Osteocyte (in vitro differentiated cells): Measurements from ENCODE around the gene NEDD8. TPM values are rescaled to one million over a fixed set of nuclear protein-coding genes. Genes with fewer than 3 reads are reported as not detected.

Source experiments
- DNase-seq: peaks from one replicate; pipeline ENCODE4 v3.0.0; 2021; ENCODE audit warnings: mixed read lengths; ENCODE audit not compliant: unreplicated experiment; ENCODE audit errors: extremely low spot score
- H3K27ac Mint-ChIP-seq: one replicate; pipeline ENCODE4 v1.8.0; 2021; ENCODE audit warnings: mild to moderate bottlenecking, mixed read lengths; ENCODE audit not compliant: unreplicated experiment
- H3K27me3 Mint-ChIP-seq: one replicate; pipeline ENCODE4 v1.8.0; 2021; ENCODE audit warnings: mixed read lengths; ENCODE audit not compliant: unreplicated experiment
- H3K36me3 Mint-ChIP-seq: one replicate; pipeline ENCODE4 v1.8.0; 2021; ENCODE audit warnings: mixed read lengths; ENCODE audit not compliant: unreplicated experiment
- H3K4me1 Mint-ChIP-seq: one replicate; pipeline ENCODE4 v1.8.0; 2021; ENCODE audit warnings: mixed read lengths; ENCODE audit not compliant: unreplicated experiment
- H3K4me3 Mint-ChIP-seq: one replicate; pipeline ENCODE4 v1.8.0; 2021; ENCODE audit warnings: mild to moderate bottlenecking, moderate library complexity, mixed read lengths; ENCODE audit not compliant: unreplicated experiment
- H3K9me3 Mint-ChIP-seq: one replicate; pipeline ENCODE4 v1.8.0; 2021; ENCODE audit warnings: mixed read lengths; ENCODE audit not compliant: unreplicated experiment
- total RNA-seq: library from RNA; stranded (reverse); gene quantifications from 2 replicates; pipeline ENCODE4 v1.2.1, GENCODE V29; 2021
- TF ChIP-seq, protein P1 (sequence below): fragments of 200-600 bp; sonication (generic); IDR thresholded peaks from 2 replicates; pipeline ENCODE4 v1.5.0; 2021; ENCODE audit warnings: antibody characterized with exemption, mild to moderate bottlenecking, moderate library complexity

The NEDD8 gene
- total RNA-seq, 1 donor from 2014 or later: 158 TPM

DNA sequence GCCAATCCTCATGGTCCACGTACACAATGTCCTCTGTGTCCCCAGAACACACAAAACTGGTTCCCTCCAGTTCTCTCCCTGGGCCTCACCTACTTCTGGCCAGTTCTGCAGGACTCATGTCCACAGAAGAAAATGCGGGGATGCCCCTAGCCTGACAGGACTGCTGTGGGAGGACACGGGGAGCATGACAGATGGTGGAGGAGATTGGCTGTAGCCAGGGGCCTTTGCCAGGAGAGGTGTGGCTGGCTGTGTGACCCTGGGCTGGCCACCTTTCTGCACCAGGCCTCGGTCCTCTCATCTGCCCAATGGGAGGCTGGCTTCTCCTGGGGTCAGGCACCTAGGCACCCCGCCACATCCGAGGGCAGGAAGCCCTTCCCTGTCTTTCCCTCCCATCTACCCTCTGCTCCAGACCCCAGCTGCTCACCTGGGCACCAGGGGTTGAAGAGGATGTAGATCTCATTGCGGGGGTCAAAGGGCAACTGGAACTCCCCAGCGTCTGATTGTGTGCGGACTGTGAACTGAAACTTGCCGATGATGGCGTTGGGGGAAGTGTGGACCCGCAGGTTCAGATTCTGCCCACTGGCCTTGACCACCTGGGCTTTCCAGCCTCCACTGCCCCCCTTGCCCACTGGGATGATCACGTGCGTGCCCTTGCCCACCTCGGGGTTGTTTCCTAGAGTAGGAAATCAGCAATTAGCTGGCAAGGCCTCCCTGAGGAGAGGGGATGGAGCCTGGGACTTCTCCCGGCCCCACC is 28.0 kb upstream of the NEDD8 start:
- peaks cover 13% of the 10 kb centered on the region for H3K4me1 Mint-ChIP-seq
- H3K27me3 Mint-ChIP-seq: no peaks in the 10 kb centered on the region
- no peak overlapping the region for H3K4me3 Mint-ChIP-seq
- TF ChIP-seq, protein P1, sequence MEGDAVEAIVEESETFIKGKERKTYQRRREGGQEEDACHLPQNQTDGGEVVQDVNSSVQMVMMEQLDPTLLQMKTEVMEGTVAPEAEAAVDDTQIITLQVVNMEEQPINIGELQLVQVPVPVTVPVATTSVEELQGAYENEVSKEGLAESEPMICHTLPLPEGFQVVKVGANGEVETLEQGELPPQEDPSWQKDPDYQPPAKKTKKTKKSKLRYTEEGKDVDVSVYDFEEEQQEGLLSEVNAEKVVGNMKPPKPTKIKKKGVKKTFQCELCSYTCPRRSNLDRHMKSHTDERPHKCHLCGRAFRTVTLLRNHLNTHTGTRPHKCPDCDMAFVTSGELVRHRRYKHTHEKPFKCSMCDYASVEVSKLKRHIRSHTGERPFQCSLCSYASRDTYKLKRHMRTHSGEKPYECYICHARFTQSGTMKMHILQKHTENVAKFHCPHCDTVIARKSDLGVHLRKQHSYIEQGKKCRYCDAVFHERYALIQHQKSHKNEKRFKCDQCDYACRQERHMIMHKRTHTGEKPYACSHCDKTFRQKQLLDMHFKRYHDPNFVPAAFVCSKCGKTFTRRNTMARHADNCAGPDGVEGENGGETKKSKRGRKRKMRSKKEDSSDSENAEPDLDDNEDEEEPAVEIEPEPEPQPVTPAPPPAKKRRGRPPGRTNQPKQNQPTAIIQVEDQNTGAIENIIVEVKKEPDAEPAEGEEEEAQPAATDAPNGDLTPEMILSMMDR: no peak
- no peaks in the 10 kb centered on the region for H3K36me3 Mint-ChIP-seq
- no peaks in the 10 kb centered on the region for H3K9me3 Mint-ChIP-seq
- DNase-seq: no peak
- H3K27ac Mint-ChIP-seq: no peak overlapping the region

DNA sequence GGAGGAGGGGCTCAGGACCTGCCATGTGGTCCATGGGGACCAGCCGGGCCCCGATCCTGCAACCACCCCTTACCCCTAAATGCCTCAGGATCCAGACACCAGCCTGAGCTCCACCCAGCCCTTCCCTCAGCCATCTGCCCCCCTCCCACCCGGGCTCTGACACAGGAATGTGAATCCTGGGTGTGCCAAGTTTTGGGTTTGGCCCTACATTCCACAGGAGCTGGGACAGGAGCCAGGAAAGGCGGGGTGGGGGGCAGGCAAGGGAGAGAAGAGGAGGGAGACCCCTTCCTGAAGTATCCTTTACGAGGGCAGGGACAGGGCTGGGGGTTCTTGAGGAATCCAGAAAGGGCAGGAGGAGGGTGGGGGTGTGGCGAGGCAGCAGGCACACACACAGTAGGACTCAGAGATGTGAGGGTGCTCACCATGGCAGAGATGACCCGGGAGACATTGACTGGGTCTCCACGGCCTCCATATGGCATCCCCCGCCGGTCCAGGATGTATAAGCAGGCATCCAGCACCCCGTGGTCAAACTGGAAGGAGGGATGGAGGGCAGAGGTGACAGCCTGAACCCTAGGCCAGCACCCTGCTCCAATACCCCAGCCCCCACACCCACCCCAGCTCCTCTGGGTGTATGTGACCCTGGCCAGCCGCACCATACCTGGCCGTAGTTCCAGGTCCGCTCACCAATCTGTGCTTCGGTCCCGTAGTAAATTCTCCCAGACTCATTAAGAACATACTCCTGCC is 27.3 kb upstream of the NEDD8 start:
- Mint-ChIP-seq H3K4me1 (peaks cover 13% of the 10 kb centered on the region), H3K27me3 (no peaks in the 10 kb centered on the region), H3K9me3 (no peaks in the 10 kb centered on the region), H3K4me3 (no peak overlapping the region), H3K27ac (no peak overlapping the region), H3K36me3 (no peaks in the 10 kb centered on the region)
- no peak for DNase-seq
- TF ChIP-seq, protein P1: no peak

DNA sequence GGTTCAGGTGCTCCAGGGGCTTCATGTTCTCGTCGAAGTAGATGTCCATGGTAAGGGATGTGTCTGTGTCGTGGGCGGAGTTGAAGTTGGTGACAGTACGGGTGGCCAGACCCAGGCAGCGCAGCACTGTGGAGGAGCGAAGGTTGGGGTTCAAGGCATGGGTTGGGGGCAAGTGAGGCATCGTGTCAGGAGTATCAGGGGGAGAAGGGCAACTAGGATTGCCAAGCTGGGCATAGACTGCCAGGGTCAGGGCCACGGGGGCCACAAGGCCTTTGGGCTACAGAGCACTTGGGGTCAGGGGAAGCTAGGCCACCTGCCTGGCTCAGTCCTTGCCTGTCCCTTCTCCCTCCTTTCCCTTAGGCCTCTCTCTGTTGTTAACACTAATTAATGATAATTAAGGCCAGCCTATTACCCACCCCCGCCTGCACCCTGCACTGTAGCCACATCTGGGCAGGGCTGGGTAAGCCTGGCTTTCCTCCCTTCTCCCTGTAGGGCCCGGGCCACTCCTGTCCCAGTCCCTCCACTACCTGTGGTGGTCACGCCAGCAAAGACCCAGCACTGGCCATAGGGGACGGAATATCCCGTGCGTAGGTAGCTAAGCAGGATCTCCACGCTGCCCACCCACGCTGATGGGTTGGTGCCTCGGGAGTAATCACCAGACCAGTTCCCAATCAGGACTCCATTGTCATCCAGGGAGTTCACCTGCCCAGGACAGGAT is 26.5 kb upstream of the NEDD8 start:
- no peak overlapping the region for H3K27ac Mint-ChIP-seq
- no peaks in the 10 kb centered on the region for H3K36me3 Mint-ChIP-seq
- no peaks in the 10 kb centered on the region for H3K27me3 Mint-ChIP-seq
- TF ChIP-seq, protein P1: no peak
- H3K4me3 Mint-ChIP-seq: no peak overlapping the region
- peaks cover 13% of the 10 kb centered on the region for H3K4me1 Mint-ChIP-seq
- DNase-seq: no peak
- H3K9me3 Mint-ChIP-seq: no peaks in the 10 kb centered on the region

DNA sequence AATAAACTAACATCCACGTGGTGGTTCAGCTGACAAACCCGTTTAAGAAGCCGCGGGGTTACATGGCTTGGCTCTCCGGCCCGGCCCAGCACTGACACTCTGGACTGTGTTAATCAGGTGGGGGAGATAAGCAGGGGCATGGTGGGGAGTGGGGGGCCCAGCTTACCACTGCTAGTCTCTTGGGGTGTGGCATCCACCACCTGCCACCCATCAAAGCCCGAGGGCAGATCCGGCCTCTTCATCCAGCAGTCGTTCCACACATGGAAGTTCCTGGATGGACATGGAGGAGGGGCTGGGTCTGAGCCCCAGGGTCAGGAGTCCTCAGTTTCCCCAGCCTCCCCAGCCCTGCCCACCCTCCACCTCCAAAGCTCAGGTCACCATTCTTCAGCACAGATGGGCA is 26.0 kb upstream of the NEDD8 start:
- Mint-ChIP-seq H3K4me3 (no peak overlapping the region), H3K4me1 (peaks cover 13% of the 10 kb centered on the region), H3K36me3 (no peaks in the 10 kb centered on the region), H3K27ac (no peak overlapping the region), H3K27me3 (no peaks in the 10 kb centered on the region), H3K9me3 (no peaks in the 10 kb centered on the region)
- TF ChIP-seq, protein P1: no peak
- no peak for DNase-seq

DNA sequence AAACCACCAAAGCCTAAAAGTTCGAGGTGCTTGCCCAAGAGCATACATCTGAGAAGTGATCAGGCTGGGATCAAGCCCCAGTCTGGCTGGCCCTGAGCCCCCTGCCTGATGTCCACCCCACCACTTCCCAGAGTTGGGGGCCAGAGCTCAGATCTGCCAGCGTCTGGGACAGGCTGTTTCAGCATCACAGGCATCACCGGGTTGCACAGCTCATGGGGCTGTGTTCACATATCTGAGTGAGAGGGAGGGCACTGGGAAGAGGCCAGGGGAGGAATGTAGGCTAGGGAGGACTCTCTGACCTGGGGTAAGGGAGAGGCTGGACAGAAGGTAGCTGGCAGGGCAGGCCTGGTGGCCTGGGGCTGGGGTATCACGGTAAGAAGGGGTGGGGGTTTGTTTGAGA is 24.8 kb upstream of the NEDD8 start:
- no peaks in the 10 kb centered on the region for H3K36me3 Mint-ChIP-seq
- no peaks in the 10 kb centered on the region for H3K27me3 Mint-ChIP-seq
- no peak overlapping the region for H3K27ac Mint-ChIP-seq
- TF ChIP-seq, protein P1: no peak
- DNase-seq: no peak
- H3K9me3 Mint-ChIP-seq: no peaks in the 10 kb centered on the region
- peaks cover 15% of the 10 kb centered on the region for H3K4me1 Mint-ChIP-seq
- no peak overlapping the region for H3K4me3 Mint-ChIP-seq
